Hepatic stellate cell (primary cell): ENCODE results near the gene CALML5.

Source experiments
- DNase-seq: peaks from one replicate; pipeline ENCODE4 v3.0.0; 2011; ENCODE audit warnings: low spot score

The CALML5 gene

GRCh38 chr10:5515948-5516761, 16.8 kb upstream of the CALML5 start:
- no peak for DNase-seq

GRCh38 chr10:5514226-5514850, 15.0 kb upstream of the CALML5 start:
- DNase-seq, result no peak

- DNase-seq, result no peak
Measured at GRCh38 chr10:5512881-5513612, 13.7 kb upstream of the CALML5 start.

GRCh38 chr10:5512331-5512730, 13.0 kb upstream of the CALML5 start:
- no peak for DNase-seq

- no peak for DNase-seq
Measured at GRCh38 chr10:5511885-5512280, 12.5 kb upstream of the CALML5 start.

DNA sequence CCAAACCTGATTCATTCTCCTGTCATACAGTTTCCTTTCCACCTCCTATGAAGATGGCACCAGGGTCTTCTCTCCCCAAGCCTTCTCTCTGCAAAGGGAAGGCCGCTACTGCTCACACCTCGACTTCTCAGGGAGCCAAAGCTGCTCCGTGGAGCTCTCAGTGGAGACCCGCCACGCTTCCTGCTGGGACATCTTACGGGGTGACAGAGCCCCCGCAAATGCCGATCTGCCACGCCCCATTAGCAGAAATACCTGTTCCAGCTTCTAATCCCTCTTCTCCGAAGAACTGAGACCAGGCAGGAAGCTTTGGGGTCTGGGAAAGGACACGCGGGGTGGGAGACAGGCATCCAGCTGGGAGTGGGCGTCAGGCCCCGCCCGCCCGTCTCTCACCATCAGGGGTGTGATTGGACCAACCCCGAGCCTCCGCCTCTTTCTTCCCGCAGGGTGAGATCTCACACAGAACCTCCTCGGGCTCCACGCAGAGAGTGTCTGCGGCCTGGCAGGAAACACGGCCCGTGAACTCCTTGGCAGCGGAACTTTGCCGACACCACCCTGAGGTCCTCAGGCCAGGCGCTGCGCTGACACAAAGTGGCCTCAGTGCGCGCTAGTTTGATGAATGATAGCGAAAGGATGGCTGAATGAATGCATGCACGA, 12.0 kb upstream of the CALML5 start:
- DNase-seq, result no peak

- DNase-seq, result no peak
Measured at GRCh38 chr10:5510281-5511072, 11.1 kb upstream of the CALML5 start.

GRCh38 chr10:5509691-5510090, 10.3 kb upstream of the CALML5 start:
- DNase-seq, result no peak

GRCh38 chr10:5509236-5509635, 9.9 kb upstream of the CALML5 start:
- no peak for DNase-seq

- DNase-seq, result no peak
Measured at GRCh38 chr10:5508786-5509185, 9.4 kb upstream of the CALML5 start.

DNA sequence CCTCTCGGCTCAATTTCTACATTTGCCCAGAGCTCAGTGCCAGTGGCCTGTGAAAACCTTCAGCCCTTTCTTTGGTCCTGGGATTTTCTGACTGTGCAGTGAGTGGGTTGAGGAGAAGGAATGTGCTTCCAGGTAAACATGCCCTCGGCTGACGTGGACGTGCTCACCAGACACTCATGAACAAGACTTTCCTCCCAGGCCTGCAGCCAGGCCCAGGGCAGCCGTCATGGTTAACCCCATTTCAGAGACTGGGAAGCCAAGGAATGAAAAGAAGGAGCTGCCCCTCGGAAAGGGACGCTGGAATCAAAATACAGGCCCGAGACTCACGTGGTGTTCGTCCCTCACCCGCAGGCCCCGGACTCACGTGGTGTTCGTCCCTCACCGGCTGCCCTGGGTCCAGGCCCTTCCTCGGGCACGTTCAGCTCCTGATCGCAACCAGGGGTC, 8.8 kb upstream of the CALML5 start:
- DNase-seq, result no peak

DNA sequence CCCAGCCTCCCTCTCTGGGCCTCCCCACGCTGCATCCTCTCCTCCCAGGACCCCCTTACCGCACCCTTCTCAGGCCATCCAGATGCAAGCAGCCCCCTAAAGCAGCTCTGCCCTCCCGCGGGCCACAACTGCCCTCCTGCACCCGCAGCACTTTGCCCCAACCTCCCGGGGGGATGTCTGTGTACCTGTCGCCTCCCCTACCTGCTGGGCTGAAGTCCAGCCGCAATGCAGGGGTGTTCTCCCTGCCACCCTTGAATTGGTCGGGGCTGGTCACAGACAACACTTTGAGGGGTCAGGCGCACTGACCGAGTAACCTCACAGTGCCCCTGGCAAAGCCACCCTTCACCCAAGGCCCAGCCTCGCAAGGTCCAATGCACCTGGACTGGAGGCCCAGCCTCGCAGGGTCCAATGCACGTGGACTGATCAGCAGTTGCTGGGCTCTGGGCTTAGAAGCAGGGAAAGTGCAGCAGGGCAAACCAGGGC, 8.3 kb upstream of the CALML5 start:
- no peak for DNase-seq

DNA sequence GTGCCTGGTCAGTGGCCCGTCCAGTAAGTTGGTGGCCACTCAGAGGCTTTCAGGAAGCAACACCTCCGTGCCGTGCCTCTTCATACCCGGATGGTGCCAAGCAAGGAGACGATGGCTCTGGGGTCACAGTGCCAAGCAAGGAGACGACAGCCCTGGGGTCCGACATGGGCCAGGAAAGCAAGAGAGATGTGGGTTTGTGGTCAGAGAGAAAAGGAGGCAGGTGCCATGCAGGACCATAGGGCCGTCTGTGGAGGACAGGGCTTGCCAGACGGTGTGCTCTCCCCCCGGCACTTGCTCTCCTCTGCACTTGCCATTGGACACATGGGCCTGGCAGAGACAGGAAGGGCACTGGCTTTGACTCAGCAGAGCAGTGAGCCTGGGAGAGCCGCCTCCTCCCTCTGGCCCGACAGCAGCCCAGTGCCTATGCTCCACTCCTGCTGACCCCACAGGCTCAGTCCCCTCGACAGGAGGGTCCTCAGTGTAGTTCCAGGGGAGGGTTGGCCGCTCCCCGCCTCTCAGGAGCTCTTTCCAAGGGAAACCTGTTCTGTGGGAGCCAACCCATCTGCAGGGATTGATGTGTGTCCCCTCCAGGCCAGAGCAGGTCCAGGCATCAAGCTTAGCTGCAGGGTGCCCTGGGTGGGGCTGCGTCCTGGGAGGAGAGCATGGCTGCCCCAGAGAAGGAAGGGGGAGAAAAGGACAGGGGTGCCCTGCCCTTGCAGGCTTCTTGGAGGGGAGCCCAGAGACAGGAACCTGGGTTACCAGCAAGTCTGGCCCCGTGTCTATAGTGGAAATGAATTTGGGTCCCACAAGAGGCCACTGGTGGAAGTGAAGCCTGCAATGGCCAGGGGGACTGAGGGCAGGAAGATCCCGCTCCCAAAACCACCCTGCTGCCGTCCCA, 7.6 kb upstream of the CALML5 start:
- no peak for DNase-seq

- no peak for DNase-seq
Measured at GRCh38 chr10:5506246-5506645, 6.9 kb upstream of the CALML5 start.

GRCh38 chr10:5504146-5505072, 5.0 kb upstream of the CALML5 start:
- no peak for DNase-seq

GRCh38 chr10:5503477-5503835, 4.1 kb upstream of the CALML5 start:
- no peak for DNase-seq

DNA sequence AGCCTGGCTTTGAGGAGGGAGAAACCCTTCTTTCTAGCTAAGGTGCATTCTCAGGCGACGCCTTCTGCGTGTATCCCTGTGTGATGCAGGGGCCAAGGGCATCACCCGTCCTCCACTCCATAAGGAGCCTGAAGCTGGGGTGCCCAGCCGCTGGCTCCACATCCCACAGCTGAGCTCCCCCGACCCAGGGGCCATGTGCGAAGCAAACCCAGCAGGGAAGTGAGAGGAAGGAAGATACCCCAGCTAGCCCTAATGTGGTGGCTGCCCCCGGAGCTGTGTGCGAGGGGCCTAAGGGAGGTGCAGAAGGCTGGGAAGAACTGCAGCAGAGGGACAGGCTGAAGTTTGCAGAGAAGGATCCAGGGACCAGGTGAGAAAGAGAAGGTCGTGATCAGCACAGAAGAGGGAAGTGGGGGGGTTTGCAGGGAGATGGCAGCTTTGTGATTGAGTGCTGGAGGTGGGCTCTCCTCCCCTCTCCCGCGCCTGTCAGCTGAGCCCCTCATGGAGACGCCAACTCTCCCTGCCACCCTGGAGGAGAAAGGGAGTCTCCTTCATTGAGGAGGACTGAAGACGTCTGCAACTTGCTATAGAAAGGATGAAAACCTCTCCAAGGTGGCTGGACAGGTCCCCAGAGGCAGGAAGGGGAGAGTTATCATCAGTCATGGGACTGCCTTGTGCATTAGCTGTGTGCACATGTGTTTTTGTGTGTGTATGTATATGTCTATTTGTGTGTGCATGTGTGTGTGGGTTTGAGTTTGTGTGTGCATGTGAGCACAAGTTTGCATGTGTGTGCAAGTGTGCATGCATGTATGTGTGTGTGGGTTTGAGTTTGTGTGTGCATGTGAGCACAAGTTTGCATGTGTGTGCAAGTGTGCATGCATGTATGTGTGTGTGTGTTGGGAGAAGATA, 3.5 kb upstream of the CALML5 start:
- DNase-seq, result no peak

GRCh38 chr10:5502061-5502521, 2.7 kb upstream of the CALML5 start:
- DNase-seq, result no peak
